Measurements from ENCODE around the gene IFI30.
"Not testable (repeated sequence)": the region's sequence is repeated elsewhere in the genome, so short reads cannot be mapped to it uniquely, and the experiment has no call there.

Gene IFI30

DNA sequence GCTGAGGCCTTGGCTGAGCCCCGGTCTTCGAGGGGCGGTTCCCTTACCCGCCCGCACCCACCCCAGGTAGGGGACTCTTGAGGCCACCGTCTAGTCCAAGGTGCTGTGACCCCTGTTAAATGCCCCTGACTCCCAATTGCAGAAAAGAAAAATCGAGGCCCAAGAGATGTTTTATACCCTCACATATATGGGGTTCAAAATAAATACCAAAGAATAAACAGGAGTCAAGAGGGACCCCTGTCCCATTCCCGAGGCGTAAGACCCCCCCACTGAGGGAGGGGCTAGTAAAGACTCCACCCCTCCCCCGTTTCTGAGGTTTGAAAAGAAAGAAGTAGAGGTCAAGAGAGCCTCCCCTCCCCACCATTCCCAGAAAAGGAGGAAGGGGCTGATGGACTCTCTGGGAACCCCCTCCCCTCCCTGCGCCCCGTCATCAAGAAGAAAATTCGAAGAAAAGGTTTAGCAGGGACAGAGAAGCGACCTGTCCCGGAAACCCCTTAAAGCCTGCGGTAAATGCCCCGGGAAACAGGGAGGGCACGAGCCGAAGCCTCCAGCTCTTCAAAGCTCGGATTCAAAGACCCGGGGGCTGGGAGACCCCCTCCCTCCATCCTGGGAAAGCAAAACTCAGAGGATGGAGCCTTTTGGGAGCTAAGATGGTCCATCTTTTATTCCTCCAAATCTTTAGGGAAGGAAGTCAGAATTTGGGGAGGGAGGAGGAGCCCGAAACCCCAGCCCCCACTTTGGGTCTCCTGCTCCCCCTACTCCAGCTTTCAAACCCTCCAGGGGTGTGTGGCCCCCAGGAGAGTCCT lies 31.0 kb downstream of the IFI30 start:
- peak; percentile 93 for DNase-seq

DNA sequence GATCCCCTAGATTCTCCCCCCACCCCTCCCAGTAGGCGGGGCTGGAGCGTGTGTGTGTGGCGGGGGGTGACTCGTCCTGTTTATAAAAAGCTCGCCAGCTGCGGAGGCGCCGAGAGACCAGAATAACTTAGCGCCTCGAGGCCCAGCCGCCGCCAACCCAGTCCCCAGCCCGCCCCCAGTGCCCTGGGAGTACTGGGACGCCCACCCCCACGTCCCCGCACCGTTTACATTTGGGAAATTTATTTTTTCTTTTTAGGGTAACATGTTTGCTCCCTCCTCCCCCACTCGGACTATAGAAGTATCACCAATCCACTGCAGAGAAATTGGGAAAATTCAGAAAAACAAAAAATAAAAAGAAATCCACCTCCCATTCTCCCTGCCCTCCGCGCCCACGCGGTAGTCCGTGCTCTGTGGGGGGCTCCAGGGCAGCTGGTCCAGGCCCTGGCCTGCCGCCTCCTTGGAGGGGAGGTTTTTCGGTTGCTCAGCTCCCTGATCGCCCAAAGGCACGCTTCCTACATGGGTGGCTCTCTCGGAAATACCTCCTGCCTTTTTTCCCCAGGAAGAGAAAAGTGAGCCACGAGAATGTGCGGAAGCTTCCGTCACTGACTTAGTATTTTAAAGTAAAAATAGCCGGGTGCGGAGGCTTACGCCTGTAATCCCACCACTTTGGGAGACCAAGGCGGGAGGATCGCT lies 31.7 kb downstream of the IFI30 start:
- peak; percentile 63 for DNase-seq

DNA sequence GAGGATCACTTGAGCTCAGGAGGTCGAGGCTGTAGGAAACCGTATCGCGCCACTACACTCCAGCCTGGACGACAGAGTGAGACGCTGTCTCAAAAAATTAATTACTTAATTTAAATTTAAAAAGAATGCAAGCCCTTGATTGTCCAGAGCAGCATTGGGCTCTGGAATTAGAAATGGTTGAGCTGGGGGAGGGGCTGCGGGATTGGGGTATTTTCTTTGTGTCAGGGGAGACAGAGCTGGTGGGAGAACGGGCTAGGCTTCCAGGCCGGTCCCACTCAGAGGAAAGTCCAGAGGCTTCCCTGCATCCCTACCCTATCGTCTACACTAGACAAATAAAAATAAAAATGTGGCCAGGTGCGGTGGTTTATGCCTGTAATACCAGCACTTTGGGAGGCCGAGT lies 32.4 kb downstream of the IFI30 start:
- DNase-seq: no peak

DNA sequence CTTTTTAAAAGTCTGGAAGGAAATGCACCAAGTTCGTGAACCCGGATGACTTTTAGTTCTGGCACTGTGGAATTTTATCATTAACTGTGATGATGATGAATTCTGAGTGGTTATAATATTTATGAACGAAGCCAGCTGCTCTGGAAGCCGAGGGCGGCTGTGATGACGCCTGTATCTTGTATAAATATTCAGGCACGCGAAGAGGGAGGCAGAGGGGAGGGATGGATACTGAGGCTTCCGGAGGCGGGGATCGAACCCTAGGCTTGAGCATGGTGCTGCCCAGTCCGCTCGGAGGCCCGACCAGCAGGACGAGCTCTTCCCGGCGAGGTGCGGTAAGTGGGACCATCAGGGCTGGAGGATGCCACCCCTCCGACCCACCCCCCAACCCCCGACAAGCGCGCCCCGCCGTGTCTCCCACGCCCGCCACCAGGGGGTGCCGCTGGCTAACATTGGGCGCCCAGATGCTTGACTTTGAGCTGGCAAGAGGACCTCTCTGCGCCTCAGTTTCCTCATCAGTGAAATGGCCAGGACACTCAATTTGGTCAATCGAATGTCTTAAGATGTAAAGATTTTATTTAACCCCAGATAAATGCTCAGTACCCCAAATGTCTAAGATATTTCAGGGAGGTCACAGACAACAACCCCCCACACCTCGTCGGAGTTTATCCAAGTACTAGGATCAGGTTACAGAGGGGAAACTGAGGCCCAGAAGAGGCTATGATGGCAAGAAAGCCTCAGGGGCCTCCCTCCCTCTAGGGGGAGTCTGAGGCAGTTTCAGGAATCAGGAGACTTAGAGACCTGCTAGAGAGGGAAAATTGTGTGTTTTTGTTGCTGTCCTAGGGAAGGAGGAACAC lies 34.7 kb downstream of the IFI30 start:
- DNase-seq: peak; percentile 57

DNA sequence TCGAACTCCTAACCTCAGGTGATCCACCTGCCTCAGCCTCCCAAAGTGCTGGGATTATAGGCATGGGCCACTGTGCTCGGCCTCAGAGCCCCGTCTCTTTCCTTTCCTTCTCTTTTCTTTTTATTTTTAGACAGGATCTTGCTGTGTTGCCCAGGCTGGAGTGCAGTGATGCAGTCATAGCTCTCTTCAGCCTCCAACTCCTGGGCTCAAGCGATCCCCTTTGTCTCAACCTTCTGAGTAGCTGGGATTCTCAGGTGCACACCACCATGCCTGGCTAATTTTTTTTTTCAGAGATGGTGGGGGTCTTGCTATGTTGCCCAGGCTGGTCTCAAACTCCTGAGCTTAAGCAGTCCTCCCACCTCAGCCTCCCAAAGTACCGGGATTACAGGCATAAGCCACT lies 36.3 kb downstream of the IFI30 start:
- DNase-seq: not testable (repeated sequence)

DNA sequence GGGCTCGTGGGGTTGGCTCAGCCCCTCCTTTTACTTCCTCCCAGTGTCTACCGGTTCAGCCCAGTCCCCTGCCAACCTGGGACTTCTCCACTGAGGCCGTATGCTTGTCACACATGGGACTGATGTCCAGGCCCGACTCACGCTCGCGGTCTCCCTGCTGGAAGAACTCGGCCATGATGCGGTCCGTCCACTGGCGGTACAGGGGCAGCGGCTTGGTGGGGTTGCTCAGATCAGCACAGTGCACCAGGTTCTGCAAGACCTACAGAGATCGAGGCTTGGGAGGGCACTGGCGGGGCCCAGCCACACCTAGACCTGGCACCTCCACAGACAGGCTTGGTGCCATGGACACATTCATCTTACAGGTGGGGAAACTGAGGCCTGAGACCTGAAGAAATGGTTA lies 38.1 kb downstream of the IFI30 start:
- DNase-seq: no peak

DNA sequence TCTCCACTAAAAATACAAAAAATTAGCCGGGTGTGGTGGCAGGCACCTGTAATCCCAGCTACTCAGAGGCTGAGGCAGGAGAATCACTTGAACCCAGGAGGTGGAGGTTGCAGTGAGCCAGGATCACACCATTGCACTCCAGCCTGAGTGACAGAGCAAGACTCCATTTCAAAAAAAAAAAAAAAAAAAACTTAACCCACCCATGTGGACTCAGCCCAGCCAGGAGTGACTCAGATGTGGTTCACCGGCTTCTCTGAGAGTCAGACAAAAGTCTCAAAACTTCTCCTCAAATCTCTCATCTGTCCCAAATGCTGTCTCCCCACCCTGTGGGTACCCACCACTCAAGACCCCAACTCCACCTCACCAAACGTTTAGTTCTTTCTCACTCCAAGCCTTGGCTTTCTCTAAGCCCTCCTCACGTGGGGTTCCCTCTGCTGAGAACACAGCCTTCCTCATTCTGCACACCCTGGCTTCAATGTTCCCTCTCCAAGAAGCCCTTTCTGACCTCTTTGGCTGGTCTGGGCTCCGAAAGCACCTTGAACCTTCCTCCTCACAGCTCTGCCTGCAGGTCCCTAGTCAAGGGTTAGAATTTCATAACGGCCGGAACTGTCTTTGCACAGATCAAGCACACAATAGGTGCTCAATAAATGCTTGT lies 41.3 kb downstream of the IFI30 start:
- no peak for DNase-seq

DNA sequence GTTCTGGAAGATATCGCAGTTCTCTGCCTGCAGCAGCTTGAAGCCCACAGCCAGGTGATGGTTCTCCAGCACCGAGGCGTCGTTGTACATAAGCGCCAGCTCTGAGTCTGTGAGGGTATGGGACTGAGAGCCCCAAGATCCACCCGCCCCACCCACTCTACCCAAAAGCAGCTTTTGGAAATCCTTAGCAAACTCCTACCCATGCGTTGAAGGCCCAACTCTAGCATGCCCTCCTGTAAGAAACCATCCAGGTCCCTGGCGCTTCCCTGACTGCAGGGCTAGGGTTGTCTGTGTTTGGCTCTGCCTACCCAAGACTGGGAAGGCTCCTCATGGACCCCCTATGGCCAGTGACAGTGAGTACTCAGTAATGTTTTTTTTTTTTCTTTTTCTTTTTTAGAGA lies 43.2 kb downstream of the IFI30 start:
- DNase-seq: no peak

DNA sequence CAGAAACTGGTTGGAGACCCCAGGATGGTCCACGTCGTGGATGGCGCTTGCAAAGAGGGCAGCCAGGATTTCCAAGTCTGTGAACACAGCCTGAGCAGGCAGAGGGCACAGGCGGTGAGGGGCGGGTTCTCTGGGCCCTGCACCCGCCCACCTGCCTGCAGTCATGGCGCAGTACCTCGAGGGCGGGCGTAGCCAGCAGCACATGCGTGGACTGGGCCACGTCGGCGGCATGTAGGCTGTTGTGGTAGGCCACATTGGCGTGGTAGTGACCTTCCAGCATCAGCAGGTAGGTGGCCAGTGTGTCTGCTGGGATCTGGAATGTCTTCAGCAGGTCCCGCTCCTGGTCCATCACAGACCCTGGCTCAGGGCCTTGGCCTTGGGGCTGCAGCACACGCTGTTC lies 44.5 kb downstream of the IFI30 start:
- DNase-seq: no peak

DNA sequence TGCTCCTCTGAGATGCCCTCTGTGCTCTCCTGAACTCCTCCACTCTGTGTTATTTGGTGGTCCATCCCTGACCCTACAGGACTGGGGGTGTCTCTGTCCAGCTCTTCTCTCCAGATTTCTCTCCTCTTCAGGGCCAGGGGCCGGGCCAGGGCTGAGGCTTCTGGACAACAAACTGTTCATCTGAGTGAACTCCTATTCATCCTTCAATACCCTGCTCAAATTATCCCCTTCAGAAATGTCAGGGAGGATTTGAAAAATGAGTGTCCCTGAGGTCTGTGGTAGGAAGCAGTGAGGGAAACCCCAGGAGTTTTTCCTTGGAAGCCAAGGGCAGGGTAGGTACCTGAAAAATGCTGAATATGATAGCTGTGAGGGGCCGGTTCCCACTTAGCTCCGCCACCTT lies 45.0 kb downstream of the IFI30 start:
- no peak for DNase-seq

DNA sequence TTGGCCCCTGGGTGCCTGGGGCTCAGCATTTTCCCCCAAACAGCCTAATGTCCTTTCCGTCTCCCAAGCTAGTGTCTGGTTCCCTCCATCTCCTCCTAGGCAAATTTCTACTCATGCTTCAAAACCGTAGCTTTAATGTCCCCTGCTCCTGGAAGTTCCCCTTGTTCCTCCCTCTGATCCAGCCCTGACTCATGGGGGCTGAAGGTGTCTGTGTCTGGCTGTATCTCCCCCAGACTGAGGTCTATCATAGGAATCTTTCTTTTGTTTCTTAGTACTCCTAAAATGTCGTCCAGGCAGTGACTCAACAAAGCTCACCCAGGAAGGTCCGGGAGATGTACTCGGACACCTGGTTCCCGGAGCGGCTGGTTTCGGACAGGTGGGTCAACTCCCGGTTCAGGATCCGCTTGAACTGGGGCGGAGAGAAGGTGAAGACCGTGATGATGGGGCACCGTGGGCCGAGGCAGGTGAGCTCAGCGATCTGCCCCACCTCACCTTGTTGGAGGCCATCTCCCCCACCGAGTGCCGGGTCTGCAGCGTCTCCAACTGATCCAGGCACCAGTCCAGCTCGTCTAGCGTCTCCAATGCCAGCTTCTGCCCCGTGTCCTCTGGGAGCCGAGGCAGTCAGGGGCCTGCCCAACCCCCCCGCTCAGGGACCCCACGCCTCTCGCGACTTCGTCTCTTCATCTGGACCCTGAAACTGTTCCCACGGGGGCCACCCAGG lies 46.5 kb downstream of the IFI30 start:
- no peak for DNase-seq

DNA sequence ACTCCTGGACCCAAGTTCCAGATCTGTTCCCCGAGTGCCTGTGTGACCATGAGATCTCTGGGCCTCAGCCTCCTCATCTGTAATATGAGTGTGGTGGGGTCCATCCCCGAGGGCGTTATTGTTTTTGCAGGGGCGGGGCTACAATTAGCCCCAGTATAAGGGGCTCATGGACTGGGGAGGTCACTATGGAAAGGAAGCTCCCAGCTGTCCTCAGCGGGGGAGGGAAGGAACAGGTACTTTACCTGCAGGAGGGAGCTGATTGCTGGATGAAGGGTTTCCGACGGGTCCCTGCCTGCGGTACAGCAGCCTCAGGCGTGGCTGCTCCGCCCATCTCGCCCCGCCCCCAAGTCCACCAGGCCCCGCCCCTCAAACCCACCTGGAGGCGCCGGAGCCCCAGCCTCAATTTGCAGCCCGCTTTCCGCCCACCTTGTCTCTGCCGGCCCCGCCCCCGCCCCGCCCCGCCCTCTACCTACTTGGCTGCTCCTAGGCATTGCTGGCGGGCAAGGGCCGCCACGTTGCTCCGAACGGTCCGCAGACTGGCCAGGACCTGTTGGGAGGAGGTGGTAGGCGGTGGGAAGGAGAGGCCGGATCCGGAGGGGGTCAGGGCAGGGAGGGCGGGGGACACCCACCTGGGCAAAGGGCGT lies 47.1 kb downstream of the IFI30 start:
- DNase-seq: no peak

DNA sequence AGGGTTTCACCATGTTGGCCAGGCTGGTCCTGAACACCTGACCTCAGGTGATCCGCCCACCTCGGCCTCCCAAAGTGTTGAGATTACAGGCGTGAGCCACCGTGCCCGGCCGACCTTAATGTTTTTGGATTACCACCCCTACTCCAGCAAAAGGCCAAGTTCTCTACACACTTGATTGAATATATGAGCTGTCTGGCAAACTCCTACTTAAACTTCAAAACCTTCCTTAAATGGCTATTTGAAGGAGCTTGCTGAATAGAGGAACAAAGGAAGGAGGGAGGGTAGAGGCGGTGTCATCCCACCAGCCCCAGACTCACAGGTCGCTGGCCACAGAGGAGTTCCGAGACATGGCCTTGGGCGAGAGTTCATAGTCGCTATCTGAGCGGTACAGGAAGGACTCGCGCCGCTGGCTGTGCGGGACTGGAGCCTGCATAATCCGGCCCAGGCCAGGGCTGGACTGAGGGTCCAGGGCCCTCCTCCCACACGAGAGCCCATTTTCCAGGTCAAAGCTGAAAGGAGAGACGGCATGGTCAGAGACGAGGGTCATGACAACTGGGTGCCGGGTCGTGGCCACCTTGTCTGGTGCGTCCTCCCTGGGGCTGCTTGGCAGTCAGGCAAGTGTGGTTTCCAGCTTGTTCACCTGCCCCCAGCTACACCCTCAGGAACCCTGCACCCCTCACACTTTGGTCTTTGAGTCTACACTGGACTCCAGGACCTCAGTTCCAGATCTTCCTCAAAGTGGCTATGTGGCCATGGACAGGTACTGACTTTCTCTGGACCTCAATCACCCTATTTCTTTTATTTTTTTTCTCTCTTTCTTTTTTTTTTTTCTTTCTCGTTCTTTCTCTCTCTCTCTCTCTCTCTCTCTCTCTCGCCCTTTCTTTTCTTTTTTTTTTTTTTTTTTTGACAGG lies 48.5 kb downstream of the IFI30 start:
- no peak for DNase-seq

DNA sequence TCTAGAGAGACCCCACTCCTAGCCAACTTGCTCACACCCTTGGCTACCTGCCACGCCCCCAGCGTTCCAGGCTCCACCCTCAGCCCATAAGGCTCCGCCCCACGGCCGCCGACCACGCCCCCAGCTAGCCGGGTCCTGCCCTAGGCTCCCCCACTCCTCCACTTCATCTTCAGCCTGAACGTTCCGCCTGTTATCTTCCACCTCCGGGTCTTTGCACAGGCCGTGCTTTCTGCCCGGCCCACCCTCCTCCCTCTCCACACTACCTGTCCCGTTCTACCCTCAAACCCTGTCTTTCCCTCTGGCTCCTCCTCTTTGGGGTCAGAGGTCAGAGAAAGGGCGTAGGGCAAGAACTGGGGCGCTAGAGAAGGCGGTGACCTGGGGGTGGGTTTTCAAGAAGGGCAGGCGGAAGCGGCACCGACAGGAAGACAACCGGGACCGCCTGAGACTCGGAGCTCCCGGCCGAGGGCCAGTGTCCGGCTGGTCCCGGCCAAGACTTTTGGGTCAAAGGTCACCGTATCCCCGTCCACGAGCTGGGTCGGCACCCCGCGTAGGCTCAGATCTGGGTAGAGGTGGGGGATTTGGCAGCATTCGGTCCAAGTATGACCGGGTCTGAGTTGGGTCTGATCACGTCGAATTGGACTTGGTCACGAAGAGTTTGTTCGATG lies 50.4 kb downstream of the IFI30 start:
- no peak for DNase-seq

DNA sequence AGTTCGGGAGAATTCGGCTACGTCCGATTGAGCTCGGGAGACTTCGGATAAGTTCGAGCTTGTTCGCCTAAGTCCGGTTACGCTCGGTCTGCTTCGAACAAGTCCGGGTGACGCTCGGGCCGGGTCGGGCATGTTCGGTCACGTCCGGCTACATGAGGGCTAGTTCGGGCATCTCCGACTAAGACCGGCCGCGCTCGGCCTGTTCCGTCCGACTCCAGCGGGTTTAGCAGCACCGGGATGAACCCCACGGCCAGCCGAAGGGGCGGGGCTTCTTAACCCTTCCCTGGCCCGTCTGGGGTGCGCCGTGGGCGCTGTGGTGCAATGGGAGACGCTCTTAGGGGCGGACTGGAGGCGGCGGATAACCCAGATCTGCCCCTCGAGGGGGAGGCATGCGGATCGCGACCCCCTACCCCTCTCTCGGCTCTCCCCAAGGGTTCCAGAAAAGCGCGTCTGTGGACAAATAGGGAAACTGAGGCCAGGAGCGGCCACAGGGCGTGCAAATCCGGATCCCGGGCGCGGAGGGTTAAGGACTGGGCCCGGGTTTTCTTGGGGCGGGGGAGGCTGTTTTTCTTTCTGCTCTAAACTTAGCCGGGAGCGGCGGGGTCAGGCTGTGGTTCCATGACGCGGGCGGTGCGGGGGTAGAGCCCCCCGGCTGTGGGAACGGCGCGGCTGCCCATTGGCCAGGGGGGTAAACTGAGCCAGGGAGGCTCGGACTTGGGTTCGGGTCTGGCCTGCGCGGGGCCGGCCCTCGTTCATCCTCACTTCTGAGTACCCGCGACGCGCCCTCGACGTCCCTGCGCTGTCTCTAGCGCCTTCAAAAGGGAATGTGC lies 51.1 kb downstream of the IFI30 start:
- peak; percentile 68 for DNase-seq

DNA sequence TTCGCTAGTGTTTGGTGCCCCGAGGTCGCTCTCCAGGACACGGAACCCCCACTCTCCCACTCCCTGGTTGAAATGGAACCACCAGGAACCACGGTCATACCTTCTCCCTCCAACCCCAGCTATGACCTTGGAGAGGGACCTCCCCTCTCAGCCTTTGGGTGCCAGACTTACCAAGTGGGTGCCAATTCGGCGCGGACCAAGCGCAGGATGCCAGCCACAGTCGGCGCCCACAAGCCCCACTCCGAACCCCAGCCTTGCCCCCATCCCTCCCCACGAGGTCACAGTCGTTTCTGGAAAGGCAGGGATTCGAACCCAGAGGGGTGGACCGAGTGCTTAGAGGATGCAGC lies 51.7 kb downstream of the IFI30 start:
- DNase-seq: no peak

DNA sequence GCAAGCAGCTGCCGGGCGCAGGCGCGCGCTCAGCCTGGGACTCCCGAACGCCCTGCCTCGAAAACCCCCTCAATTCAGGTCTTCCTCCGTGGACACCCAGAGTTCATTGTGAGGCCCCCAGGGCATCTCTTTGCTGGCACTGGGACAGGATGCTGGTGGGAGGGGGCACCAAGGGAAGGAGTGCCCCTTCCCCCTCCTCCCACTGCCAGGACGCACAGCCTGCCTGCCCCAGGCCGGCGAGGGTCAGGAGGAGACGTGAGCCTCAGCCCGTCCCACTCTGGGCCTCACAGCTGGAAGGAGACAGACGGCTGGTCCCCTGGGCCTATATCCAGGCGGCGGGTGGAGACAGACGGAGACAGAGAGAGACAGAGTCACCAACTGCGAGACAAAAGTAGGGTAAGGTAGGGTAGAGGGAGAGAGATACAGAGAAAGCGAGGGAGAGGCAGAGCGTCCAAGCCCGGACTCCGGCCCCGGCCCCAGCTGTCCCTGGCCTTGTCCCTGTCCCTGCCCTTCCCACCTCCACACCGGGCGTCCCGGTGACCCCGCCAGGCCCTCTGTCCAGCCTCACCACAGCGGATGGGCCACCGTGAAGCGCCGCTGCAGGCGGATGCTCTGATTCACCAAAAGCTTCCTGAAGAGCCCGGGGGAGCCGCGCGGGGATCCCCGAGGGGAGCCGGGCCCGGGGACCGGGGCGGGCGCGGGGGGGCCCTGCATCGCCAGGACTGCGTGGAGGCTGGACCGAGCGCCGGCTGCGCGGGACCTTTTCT lies 52.3 kb downstream of the IFI30 start, which contains the start of gene PDE4C:
PDE4C (minus strand) TSS at position 737 of the 767 bp plus-strand sequence; CDS start at position 714, 23 bp downstream.
- DNase-seq: no peak

All from NCI-H1694 (cell line).